ENCODE measurements around the gene ADCY2. TPM values are rescaled to one million over a fixed set of nuclear protein-coding genes. Genes with fewer than 3 reads are reported as not detected.

ADCY2 gene
- total RNA-seq, 4 donors from 2014 or later = 0.19 to 2.7 (median 0.59) TPM; not detected in 1

GRCh38 chr5:7376871-7377270 lies 19.1 kb upstream of the ADCY2 start:
- 66 to 82% methylated on average over 3 of the region's 3 CpGs for WGBS, 2 donors
- no peak overlapping the region for H3K4me3 ChIP-seq
- H3K4me1 ChIP-seq = no peaks in the 10 kb centered on the region

GRCh38 chr5:7377761-7378160 lies 18.2 kb upstream of the ADCY2 start:
- Histone ChIP-seq H3K9me3 (no peaks in the 10 kb centered on the region), H3K4me3 (no peak overlapping the region), H3K4me1 (no peaks in the 10 kb centered on the region), H3K27ac (no peak overlapping the region), H3K27me3 (no peaks in the 10 kb centered on the region), H3K36me3 (no peaks in the 10 kb centered on the region)
- DNase-seq = no peak
- intact Hi-C loops (cut with DNase I) = no loop called here
- TF ChIP-seq CTCF (IDR thresholded peaks at IDR 0.05) = no peak
- no peak for TF ChIP-seq POLR2A (IDR thresholded peaks at IDR 0.05)
- 39 to 47% methylated on average over 2 of the region's 2 CpGs for WGBS, 2 donors

More at GRCh38 chr5:7376871-7377270, 19.1 kb upstream of the ADCY2 start:
- intact Hi-C loops (cut with DNase I) = no loop called here
- TF ChIP-seq CTCF (IDR thresholded peaks at IDR 0.05) = no peak
- no peak for TF ChIP-seq POLR2A (IDR thresholded peaks at IDR 0.05)
- Histone ChIP-seq H3K27ac (no peak overlapping the region), H3K36me3 (no peaks in the 10 kb centered on the region), H3K27me3 (no peaks in the 10 kb centered on the region), H3K9me3 (no peaks in the 10 kb centered on the region)
- no peak for DNase-seq

GRCh38 chr5:7382588-7382987 lies 13.3 kb upstream of the ADCY2 start:
- Histone ChIP-seq H3K4me3 (no peak overlapping the region), H3K36me3 (no peaks in the 10 kb centered on the region), H3K27ac (no peak overlapping the region), H3K27me3 (no peaks in the 10 kb centered on the region), H3K9me3 (no peaks in the 10 kb centered on the region), H3K4me1 (no peaks in the 10 kb centered on the region)
- WGBS, 2 donors = 69 to 76% methylated on average over 2 of the region's 2 CpGs
- intact Hi-C loops (cut with DNase I) = no loop called here
- DNase-seq = no peak
- TF ChIP-seq CTCF (IDR thresholded peaks at IDR 0.05) = no peak
- no peak for TF ChIP-seq POLR2A (IDR thresholded peaks at IDR 0.05)

GRCh38 chr5:7385681-7386080 lies 10.3 kb upstream of the ADCY2 start:
- intact Hi-C loops (cut with DNase I) = no loop called here
- WGBS, 2 donors = 86 to 94% methylated on average over 6 of the region's 6 CpGs
- no peaks in the 10 kb centered on the region for H3K4me1 ChIP-seq

GRCh38 chr5:7388553-7388952 lies 7.4 kb upstream of the ADCY2 start:
- no peaks in the 10 kb centered on the region for H3K36me3 ChIP-seq
- no peaks in the 10 kb centered on the region for H3K4me1 ChIP-seq
- intact Hi-C loops (cut with DNase I) = no loop called here
- no peaks in the 10 kb centered on the region for H3K9me3 ChIP-seq
- peaks cover 0 to under 1% (median 0%) of the 10 kb centered on the region in 4 donors for H3K27me3 ChIP-seq
- no peak overlapping the region for H3K27ac ChIP-seq
- TF ChIP-seq CTCF (IDR thresholded peaks at IDR 0.05) = no peak
- no peak for TF ChIP-seq POLR2A (IDR thresholded peaks at IDR 0.05)
- H3K4me3 ChIP-seq = no peak overlapping the region
- 58 to 78% methylated on average over 3 of the region's 3 CpGs for WGBS, 2 donors
- no peak for DNase-seq

More at GRCh38 chr5:7385681-7386080, 10.3 kb upstream of the ADCY2 start:
- no peak for TF ChIP-seq CTCF (IDR thresholded peaks at IDR 0.05)
- TF ChIP-seq POLR2A (IDR thresholded peaks at IDR 0.05) = no peak
- no peak for DNase-seq
- no peaks in the 10 kb centered on the region for H3K9me3 ChIP-seq
- no peaks in the 10 kb centered on the region for H3K27me3 ChIP-seq
- H3K27ac ChIP-seq = no peak overlapping the region
- no peaks in the 10 kb centered on the region for H3K36me3 ChIP-seq
- no peak overlapping the region for H3K4me3 ChIP-seq

Data from esophagus squamous epithelium (tissue), 5 donors.